Measurements from ENCODE around the gene SMYD1.

SMYD1 gene

GRCh38 chr2:88074854-88075292 is 7.2 kb downstream of the SMYD1 start:
- no peak for DNase-seq (ENCODE audit: low read depth)
- H3K4me3 ChIP-seq (ENCODE audit: low read depth, low read length) = no peak overlapping the region
- TF ChIP-seq, protein P1, sequence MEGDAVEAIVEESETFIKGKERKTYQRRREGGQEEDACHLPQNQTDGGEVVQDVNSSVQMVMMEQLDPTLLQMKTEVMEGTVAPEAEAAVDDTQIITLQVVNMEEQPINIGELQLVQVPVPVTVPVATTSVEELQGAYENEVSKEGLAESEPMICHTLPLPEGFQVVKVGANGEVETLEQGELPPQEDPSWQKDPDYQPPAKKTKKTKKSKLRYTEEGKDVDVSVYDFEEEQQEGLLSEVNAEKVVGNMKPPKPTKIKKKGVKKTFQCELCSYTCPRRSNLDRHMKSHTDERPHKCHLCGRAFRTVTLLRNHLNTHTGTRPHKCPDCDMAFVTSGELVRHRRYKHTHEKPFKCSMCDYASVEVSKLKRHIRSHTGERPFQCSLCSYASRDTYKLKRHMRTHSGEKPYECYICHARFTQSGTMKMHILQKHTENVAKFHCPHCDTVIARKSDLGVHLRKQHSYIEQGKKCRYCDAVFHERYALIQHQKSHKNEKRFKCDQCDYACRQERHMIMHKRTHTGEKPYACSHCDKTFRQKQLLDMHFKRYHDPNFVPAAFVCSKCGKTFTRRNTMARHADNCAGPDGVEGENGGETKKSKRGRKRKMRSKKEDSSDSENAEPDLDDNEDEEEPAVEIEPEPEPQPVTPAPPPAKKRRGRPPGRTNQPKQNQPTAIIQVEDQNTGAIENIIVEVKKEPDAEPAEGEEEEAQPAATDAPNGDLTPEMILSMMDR (IDR thresholded peaks at IDR 0.05; ENCODE audit: insufficient read depth, low read depth, low read length, missing control alignments) = no peak

DNA sequence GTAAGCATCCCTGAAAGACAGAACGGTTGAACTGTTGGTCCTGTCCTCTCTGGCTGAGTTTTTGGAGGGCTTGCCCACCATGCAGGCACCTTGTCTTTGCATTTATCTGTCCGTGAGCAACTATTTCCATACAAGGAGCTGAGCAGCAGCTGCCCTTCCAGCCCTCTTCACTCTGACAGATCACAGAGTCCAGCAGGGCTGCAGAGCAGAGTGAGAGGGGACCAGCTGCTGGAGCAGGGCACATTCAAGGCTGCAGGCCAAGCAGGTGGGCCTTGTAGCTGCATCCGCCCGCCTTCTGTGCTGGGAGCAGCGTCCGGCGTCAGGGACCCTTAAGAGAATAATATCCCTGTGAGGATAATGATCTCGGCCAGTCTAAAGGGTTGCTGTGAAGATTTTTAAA is 9.5 kb downstream of the SMYD1 start:
- DNase-seq (ENCODE audit: low read depth) = no peak
- no peak overlapping the region for H3K4me3 ChIP-seq (ENCODE audit: low read depth, low read length)
- TF ChIP-seq, protein P1 (IDR thresholded peaks at IDR 0.05; ENCODE audit: insufficient read depth, low read depth, low read length, missing control alignments) = no peak

- DNase-seq (ENCODE audit: low read depth) = no peak
- TF ChIP-seq, protein P1 (IDR thresholded peaks at IDR 0.05; ENCODE audit: insufficient read depth, low read depth, low read length, missing control alignments) = no peak
- H3K4me3 ChIP-seq (ENCODE audit: low read depth, low read length) = no peak overlapping the region
Observed at GRCh38 chr2:88078643-88079172, 11.1 kb downstream of the SMYD1 start.

DNA sequence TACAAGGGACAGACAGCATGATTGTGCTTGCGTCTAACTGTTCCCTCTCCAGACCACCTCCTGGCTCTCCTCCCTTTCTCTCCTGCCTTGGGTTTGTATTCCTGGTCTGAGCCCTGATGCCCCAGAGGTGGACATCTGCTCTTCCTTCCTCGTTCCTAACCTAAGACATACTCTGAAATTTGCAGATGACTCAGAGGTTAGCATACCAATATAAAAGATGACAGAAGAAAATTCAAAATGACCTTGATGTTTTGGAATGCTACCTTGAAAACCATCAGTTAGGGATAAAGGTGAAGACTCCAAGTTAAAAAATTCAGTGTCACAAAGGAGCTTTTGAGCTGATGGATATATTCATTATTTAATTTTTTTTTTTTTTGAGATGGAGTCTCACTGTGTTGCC is 12.9 kb downstream of the SMYD1 start:
- TF ChIP-seq, protein P1 (IDR thresholded peaks at IDR 0.05; ENCODE audit: insufficient read depth, low read depth, low read length, missing control alignments) = no peak
- no peak for DNase-seq (ENCODE audit: low read depth)
- H3K4me3 ChIP-seq (ENCODE audit: low read depth, low read length) = no peak overlapping the region

DNA sequence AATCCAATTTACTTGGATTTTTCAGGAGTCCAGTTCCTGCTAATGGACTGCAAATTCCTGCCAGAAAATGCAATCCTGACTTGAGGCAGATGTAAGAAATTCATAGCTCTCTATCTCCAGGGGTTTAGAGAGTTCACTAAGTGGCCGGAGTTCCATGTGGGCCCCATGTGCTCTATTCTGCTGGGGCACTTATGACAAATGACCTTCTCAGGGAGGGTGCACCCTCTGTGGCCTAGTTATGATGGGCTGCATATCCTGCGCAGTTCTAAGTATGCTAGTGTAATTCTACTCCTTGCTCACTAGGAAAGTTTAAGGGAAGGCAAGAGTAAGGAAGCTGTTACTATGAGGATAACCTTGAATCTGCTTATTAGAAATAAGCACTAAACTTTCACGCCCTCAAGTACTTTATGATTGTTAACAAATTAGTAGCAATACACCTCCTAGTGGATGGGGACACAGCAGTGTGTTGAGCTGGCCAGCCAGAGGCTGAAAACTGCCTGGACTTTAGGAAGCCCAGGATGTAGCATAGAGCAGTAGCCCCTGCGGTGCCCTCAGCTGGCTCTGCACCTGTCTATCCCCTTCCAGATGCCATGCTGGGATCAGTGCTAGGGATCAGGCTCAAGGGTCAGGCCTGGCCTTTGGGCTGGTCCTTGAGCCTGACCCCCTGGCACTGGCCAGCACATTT is 14.4 kb downstream of the SMYD1 start:
- DNase-seq (ENCODE audit: low read depth) = no peak
- H3K4me3 ChIP-seq (ENCODE audit: low read depth, low read length) = no peak overlapping the region
- TF ChIP-seq, protein P1 (IDR thresholded peaks at IDR 0.05; ENCODE audit: insufficient read depth, low read depth, low read length, missing control alignments) = no peak

- TF ChIP-seq, protein P1 (IDR thresholded peaks at IDR 0.05; ENCODE audit: insufficient read depth, low read depth, low read length, missing control alignments) = no peak
- H3K4me3 ChIP-seq (ENCODE audit: low read depth, low read length) = no peak overlapping the region
- no peak for DNase-seq (ENCODE audit: low read depth)
Observed at GRCh38 chr2:88082781-88083180, 15.2 kb downstream of the SMYD1 start.

- no peak for DNase-seq (ENCODE audit: low read depth)
- TF ChIP-seq, protein P1 (IDR thresholded peaks at IDR 0.05; ENCODE audit: insufficient read depth, low read depth, low read length, missing control alignments) = no peak
- no peak overlapping the region for H3K4me3 ChIP-seq (ENCODE audit: low read depth, low read length)
Observed at GRCh38 chr2:88085099-88085498, 17.5 kb downstream of the SMYD1 start.

Data from GM12865 (cell line).